AG04450 (cell line): ENCODE measurements around the gene AURKA. TPM values are rescaled to one million over a fixed set of nuclear protein-coding genes. Genes with fewer than 3 reads are reported as not detected.
A peak's percentile ranks its signal among the peaks of the same experiment; 100 is the strongest.

Source experiments
- CTCF ChIA-PET: fragments of 300-600, 350-600 bp; formaldehyde crosslinking; extraction: SDS; loops from one replicate; lab custom pipeline; 2022; ENCODE audit warnings: antibody characterized with exemption, inconsistent platforms; lab: Charles Lee
- POLR2A ChIA-PET: fragments of 350-600 bp; formaldehyde crosslinking; extraction: SDS; loops from one replicate; lab custom pipeline; 2021; ENCODE audit warnings: antibody characterized with exemption, inconsistent platforms; lab: Yijun Ruan, JAX
- DNase-seq: peaks from one replicate; pipeline ENCODE4 v3.0.0-alpha.2; 2011; ENCODE audit warnings: low read depth, low spot score
- H3K27ac ChIP-seq: one replicate; pipeline ENCODE4 v1.5.1; 2012; ENCODE audit warnings: low read depth, low read length, control low read depth
- H3K27me3 ChIP-seq: one replicate; pipeline ENCODE4 v1.6.0; 2012; ENCODE audit warnings: low read length; ENCODE audit not compliant: control insufficient read depth, insufficient read depth
- H3K4me3 ChIP-seq: 2 replicates; pipeline ENCODE4 v1.5.1; 2011; ENCODE audit warnings: mild to moderate bottlenecking, low read depth, low read length, control low read depth
- H3K9me3 ChIP-seq: 2 replicates; pipeline ENCODE4 v1.5.1; 2012; ENCODE audit warnings: low read length; ENCODE audit not compliant: control insufficient read depth, insufficient read depth
- CTCF ChIP-seq: IDR thresholded peaks from 2 replicates; pipeline ENCODE4 v1.5.1; 2011; ENCODE audit warnings: low read depth, low read length, control low read depth, inconsistent platforms
- polyA plus RNA-seq: library from polyadenylated mRNA; depleted of rRNA; stranded (reverse); fragments of >200 nt; gene quantifications from 2 replicates; pipeline ENCODE4 v1.2.3, GENCODE V29; 2011

AURKA gene
- polyA plus RNA-seq, 1 experiment: 31.0 TPM

- ChIA-PET CTCF (interaction anchor here (1.0 to 2.2 kb wide), 2 partner anchors 12 to 20 kb away, joined by 3 to 7 read pairs; no protein-coding TSS in a partner anchor), POLR2A (no interaction called here)
- Histone ChIP-seq H3K27ac (peak overlapping the region; percentile 25), H3K27me3 (no peaks in the 10 kb centered on the region), H3K4me3 (no peak overlapping the region), H3K9me3 (no peaks in the 10 kb centered on the region)
- TF ChIP-seq CTCF: no peak
- DNase-seq: no peak
These were observed 29.1 kb upstream of the AURKA start for GRCh38 chr20:56420940-56421688.

DNA sequence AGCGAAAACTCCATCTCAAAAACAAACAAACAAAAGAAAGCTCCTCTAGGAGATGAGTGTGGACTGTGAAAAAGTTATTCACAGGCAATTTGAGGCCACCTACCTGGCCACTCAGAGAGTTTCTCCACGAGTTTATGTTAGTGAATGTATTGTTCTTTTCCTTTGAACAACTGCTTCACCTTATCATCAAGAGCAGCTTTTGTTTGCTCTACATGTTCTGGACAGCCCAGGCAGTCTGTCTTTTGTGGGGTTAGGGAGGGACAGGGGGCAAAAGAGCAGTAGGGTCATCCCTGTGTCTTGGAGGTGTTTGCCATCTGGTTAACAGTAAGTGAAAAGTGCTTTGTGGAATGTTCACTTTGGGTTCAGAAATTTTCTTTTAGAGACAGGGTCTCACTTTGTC lies 28.0 kb upstream of the AURKA start:
- H3K4me3 ChIP-seq: no peak overlapping the region
- ChIA-PET CTCF (interaction anchor here (0.7 to 2.2 kb wide), 2 partner anchors 19 to 77 kb away, joined by 4 to 7 read pairs; no protein-coding TSS in a partner anchor), POLR2A (interaction anchor here (1.4 kb wide), 1 partner anchor 20 kb away, joined by 7 read pairs; no protein-coding TSS in a partner anchor)
- TF ChIP-seq CTCF: no peak
- no peaks in the 10 kb centered on the region for H3K27me3 ChIP-seq
- DNase-seq: no peak
- no peak overlapping the region for H3K27ac ChIP-seq
- H3K9me3 ChIP-seq: no peaks in the 10 kb centered on the region

DNA sequence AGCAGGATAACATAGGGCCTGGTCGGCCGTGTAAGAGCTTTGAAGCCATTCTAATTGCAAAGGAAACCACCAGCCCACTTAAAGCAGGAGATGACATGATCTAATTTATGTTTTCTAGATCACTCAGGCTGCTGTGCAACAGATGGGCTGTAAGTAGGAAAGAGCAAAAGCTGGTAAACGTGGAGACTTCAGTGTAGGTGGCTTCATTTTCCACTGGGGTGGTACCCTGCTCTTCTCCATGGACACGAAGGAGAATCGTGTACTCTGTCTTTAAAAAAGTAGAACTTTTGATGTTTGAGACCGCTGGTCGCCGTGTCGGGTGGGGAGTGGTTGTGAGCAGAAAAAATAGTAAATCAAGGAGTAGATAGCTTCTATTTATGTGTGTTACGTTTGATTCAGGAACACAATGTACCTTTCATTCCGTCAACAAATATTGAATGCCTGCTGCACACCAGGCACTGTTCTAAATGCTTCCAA lies 26.4 kb upstream of the AURKA start:
- H3K9me3 ChIP-seq: no peaks in the 10 kb centered on the region
- ChIA-PET CTCF (interaction anchor here (0.9 to 1.8 kb wide), 2 partner anchors 9 to 12 kb away, joined by 3 to 5 read pairs; no protein-coding TSS in a partner anchor), POLR2A (interaction anchor here (1.0 to 1.6 kb wide), 5 partner anchors 10 to 26 kb away, joined by 4 to 7 read pairs (median 6); partner anchors contain the start of genes AURKA and CSTF1)
- DNase-seq: no peak
- H3K27me3 ChIP-seq: no peaks in the 10 kb centered on the region
- no peak overlapping the region for H3K4me3 ChIP-seq
- peak overlapping the region; percentile 73 for H3K27ac ChIP-seq
- TF ChIP-seq CTCF: no peak

GRCh38 chr20:56417911-56418310 lies 25.9 kb upstream of the AURKA start:
- POLR2A ChIA-PET: interaction anchor here (0.8 to 1.6 kb wide), 3 partner anchors 12 to 22 kb away, joined by 3 to 6 read pairs (median 6); no protein-coding TSS in a partner anchor

More at GRCh38 chr20:56417911-56418310, 25.9 kb upstream of the AURKA start:
- no peaks in the 10 kb centered on the region for H3K27me3 ChIP-seq
- no peak for DNase-seq
- CTCF ChIA-PET: interaction anchor here (0.9 to 1.8 kb wide), 2 partner anchors 10 to 12 kb away, joined by 3 to 5 read pairs; no protein-coding TSS in a partner anchor
- no peak overlapping the region for H3K4me3 ChIP-seq
- no peak for TF ChIP-seq CTCF
- H3K9me3 ChIP-seq: no peaks in the 10 kb centered on the region
- peak overlapping the region; percentile 73 for H3K27ac ChIP-seq
